SK-N-SH treated with all-trans-retinoic acid at 6 μM for 48 hours (cell line): ENCODE data around the gene LAMTOR4.

Experiments used
- ATAC-seq: fragments of 200-7000 bp; cut with Tn5 transposase; 3 replicates; pipeline ENCODE4 v1.9.1; 2020; ENCODE audit warnings: mild to moderate bottlenecking, moderate library complexity
- ARNTL ChIP-seq: fragments of 450-650 bp; formaldehyde crosslinking; IDR thresholded peaks from 2 replicates; pipeline ENCODE4 v1.5.0; 2020; ENCODE audit warnings: low read depth, mild to moderate bottlenecking, moderate library complexity, borderline replicate concordance
- BACH2 ChIP-seq: fragments of 250-450 bp; sonication (Bioruptor Pico); IDR thresholded peaks from 2 replicates; pipeline ENCODE4 v1.9.0; 2021; ENCODE audit warnings: mild to moderate bottlenecking, borderline replicate concordance
- CSDC2 ChIP-seq: fragments of 250-450 bp; sonication (Bioruptor Pico); IDR thresholded peaks from 2 replicates; pipeline ENCODE4 v1.5.0; 2020; ENCODE audit warnings: mild to moderate bottlenecking, moderate library complexity
- ESRRG ChIP-seq: fragments of 250-450 bp; sonication (Bioruptor Pico); IDR thresholded peaks from 2 replicates; pipeline ENCODE4 v1.6.1; 2021; ENCODE audit warnings: mild to moderate bottlenecking
- GLIS3 ChIP-seq: fragments of 250-450 bp; sonication (Bioruptor Pico); IDR thresholded peaks from 2 replicates; pipeline ENCODE4 v1.5.0; 2020; ENCODE audit warnings: mild to moderate bottlenecking, moderate library complexity
- ISL1 ChIP-seq: fragments of 250-450 bp; sonication (Bioruptor Pico); IDR thresholded peaks from 2 replicates; pipeline ENCODE4 v2.1.2; 2022; ENCODE audit warnings: mild to moderate bottlenecking, moderate library complexity
- OSR1 ChIP-seq: fragments of 250-450 bp; sonication (Bioruptor Pico); IDR thresholded peaks from 2 replicates; pipeline ENCODE4 v1.8.0; 2022; ENCODE audit warnings: moderate library complexity, mild to moderate bottlenecking, inconsistent platforms
- SNAI2 ChIP-seq: fragments of 250-450 bp; sonication (Bioruptor Pico); IDR thresholded peaks from 2 replicates; pipeline ENCODE4 v1.5.0; 2020; ENCODE audit warnings: mild to moderate bottlenecking, moderate library complexity
- ZC3H10 ChIP-seq: fragments of 250-450 bp; sonication (Bioruptor Pico); IDR thresholded peaks from 2 replicates; pipeline ENCODE4 v1.5.1; 2021; ENCODE audit warnings: mild to moderate bottlenecking, moderate library complexity
- ZFP3 ChIP-seq: fragments of 250-450 bp; sonication (Bioruptor Pico); IDR thresholded peaks from 2 replicates; pipeline ENCODE4 v1.5.0; 2020; ENCODE audit warnings: mild to moderate bottlenecking, moderate library complexity
- ZFP30 ChIP-seq: fragments of 450-650 bp; formaldehyde crosslinking; IDR thresholded peaks from 2 replicates; pipeline ENCODE4 v1.5.0; 2022; ENCODE audit warnings: mild to moderate bottlenecking, moderate library complexity
- ZNF565 ChIP-seq: fragments of 450-650 bp; formaldehyde crosslinking; conservative IDR thresholded peaks from 2 replicates; pipeline ENCODE4 v1.5.0; 2020; ENCODE audit warnings: low read depth, mild to moderate bottlenecking, moderate library complexity
- ZNF70 ChIP-seq: fragments of 450-650 bp; formaldehyde crosslinking; IDR thresholded peaks from 2 replicates; pipeline ENCODE4 v1.5.0; 2020; ENCODE audit warnings: mild to moderate bottlenecking, moderate library complexity
- ZNF8 ChIP-seq: fragments of 450-650 bp; formaldehyde crosslinking; IDR thresholded peaks from 2 replicates; pipeline ENCODE4 v1.5.0; 2020; ENCODE audit warnings: mild to moderate bottlenecking, moderate library complexity
- TF ChIP-seq, protein P1 (sequence below): fragments of 250-450 bp; sonication (Bioruptor Pico); IDR thresholded peaks from 2 replicates; pipeline ENCODE4 v1.5.0; 2020; ENCODE audit warnings: mild to moderate bottlenecking, moderate library complexity
- TF ChIP-seq, protein P2 (sequence below): fragments of 250-450 bp; sonication (Bioruptor Pico); IDR thresholded peaks from 2 replicates; pipeline ENCODE4 v1.8.0; 2021; ENCODE audit warnings: low read depth, mild to moderate bottlenecking, moderate library complexity, borderline replicate concordance
- TF ChIP-seq, protein P3 (sequence below): fragments of 250-450 bp; sonication (Bioruptor Pico); IDR thresholded peaks from 2 replicates; pipeline ENCODE4 v1.5.1; 2020; ENCODE audit warnings: low read depth, mild to moderate bottlenecking, moderate library complexity
- TF ChIP-seq, protein P4 (sequence below): fragments of 250-450 bp; sonication (Bioruptor Pico); IDR thresholded peaks from 2 replicates; pipeline ENCODE4 v1.8.0; 2020; ENCODE audit warnings: mild to moderate bottlenecking, moderate library complexity, borderline replicate concordance

Gene LAMTOR4

DNA sequence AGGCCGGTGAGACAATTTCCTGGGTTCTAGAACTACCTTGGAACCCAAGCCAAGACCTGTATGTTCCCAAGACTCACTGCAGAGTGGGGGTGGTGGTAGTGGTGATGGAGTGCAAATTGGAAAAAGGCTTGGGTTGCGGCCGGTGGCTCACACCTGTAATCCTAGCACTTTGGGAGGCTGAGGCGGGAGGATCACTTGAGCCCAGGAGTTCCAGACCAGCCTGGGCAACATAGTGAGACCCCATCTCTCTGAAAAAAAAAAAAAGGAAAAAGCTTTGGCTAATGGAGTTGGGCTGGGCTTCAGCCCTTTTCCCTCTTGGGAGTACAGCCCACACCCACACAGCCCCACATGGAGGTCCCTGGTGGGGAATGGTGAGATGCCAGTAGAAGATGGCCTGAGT lies 43.2 kb upstream of the LAMTOR4 start:
- no peak for ATAC-seq
- no peak for TF ChIP-seq ZC3H10
- TF ChIP-seq ARNTL (CRISPR knock-in tag): no peak
- TF ChIP-seq ISL1 (CRISPR knock-in tag): no peak
- no peak for TF ChIP-seq ESRRG (CRISPR knock-in tag)
- TF ChIP-seq SNAI2 (CRISPR knock-in tag): no peak
- no peak for TF ChIP-seq ZFP30 (CRISPR knock-in tag)
- no peak for TF ChIP-seq OSR1 (CRISPR knock-in tag)
- TF ChIP-seq GLIS3 (CRISPR knock-in tag): no peak
- TF ChIP-seq ZNF565 (CRISPR knock-in tag): no peak
- TF ChIP-seq ZNF70 (CRISPR knock-in tag): no peak
- no peak for TF ChIP-seq ZFP3
- no peak for TF ChIP-seq ZNF8 (CRISPR knock-in tag)
- TF ChIP-seq, protein P1, sequence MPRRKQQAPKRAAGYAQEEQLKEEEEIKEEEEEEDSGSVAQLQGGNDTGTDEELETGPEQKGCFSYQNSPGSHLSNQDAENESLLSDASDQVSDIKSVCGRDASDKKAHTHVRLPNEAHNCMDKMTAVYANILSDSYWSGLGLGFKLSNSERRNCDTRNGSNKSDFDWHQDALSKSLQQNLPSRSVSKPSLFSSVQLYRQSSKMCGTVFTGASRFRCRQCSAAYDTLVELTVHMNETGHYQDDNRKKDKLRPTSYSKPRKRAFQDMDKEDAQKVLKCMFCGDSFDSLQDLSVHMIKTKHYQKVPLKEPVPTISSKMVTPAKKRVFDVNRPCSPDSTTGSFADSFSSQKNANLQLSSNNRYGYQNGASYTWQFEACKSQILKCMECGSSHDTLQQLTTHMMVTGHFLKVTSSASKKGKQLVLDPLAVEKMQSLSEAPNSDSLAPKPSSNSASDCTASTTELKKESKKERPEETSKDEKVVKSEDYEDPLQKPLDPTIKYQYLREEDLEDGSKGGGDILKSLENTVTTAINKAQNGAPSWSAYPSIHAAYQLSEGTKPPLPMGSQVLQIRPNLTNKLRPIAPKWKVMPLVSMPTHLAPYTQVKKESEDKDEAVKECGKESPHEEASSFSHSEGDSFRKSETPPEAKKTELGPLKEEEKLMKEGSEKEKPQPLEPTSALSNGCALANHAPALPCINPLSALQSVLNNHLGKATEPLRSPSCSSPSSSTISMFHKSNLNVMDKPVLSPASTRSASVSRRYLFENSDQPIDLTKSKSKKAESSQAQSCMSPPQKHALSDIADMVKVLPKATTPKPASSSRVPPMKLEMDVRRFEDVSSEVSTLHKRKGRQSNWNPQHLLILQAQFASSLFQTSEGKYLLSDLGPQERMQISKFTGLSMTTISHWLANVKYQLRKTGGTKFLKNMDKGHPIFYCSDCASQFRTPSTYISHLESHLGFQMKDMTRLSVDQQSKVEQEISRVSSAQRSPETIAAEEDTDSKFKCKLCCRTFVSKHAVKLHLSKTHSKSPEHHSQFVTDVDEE (CRISPR knock-in tag): no peak
- TF ChIP-seq, protein P2, sequence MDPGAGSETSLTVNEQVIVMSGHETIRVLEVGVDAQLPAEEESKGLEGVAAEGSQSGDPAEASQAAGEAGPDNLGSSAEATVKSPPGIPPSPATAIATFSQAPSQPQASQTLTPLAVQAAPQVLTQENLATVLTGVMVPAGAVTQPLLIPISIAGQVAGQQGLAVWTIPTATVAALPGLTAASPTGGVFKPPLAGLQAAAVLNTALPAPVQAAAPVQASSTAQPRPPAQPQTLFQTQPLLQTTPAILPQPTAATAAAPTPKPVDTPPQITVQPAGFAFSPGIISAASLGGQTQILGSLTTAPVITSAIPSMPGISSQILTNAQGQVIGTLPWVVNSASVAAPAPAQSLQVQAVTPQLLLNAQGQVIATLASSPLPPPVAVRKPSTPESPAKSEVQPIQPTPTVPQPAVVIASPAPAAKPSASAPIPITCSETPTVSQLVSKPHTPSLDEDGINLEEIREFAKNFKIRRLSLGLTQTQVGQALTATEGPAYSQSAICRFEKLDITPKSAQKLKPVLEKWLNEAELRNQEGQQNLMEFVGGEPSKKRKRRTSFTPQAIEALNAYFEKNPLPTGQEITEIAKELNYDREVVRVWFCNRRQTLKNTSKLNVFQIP: no peak

DNA sequence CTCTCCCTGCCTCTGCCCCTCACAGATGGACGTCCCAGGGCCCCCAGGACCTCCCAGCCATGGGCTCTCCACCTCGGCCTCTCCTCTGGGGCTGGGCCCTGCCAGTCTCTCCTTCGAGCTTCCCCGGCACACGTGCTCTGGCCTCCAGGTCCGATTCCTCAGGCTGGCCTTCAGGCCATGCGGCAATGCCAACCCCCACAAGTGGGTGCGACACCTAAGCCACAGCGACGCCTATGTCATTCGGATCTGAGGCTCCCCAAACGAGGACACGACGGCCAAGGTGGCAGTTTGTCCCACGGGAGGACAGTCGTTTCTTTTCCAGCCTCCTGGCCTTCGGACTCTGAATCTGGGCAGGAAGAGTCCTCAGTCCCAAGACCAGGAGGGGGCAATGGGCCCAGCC lies 42.1 kb upstream of the LAMTOR4 start:
- no peak for ATAC-seq
- TF ChIP-seq ZNF565 (CRISPR knock-in tag): no peak
- no peak for TF ChIP-seq BACH2
- TF ChIP-seq, protein P1 (CRISPR knock-in tag): no peak
- no peak for TF ChIP-seq ZNF8 (CRISPR knock-in tag)
- no peak for TF ChIP-seq ZNF70 (CRISPR knock-in tag)
- TF ChIP-seq ESRRG (CRISPR knock-in tag): no peak
- TF ChIP-seq, protein P2: no peak
- TF ChIP-seq, protein P3, sequence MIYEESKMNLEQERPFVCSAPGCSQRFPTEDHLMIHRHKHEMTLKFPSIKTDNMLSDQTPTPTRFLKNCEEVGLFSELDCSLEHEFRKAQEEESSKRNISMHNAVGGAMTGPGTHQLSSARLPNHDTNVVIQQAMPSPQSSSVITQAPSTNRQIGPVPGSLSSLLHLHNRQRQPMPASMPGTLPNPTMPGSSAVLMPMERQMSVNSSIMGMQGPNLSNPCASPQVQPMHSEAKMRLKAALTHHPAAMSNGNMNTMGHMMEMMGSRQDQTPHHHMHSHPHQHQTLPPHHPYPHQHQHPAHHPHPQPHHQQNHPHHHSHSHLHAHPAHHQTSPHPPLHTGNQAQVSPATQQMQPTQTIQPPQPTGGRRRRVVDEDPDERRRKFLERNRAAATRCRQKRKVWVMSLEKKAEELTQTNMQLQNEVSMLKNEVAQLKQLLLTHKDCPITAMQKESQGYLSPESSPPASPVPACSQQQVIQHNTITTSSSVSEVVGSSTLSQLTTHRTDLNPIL (CRISPR knock-in tag): no peak
- TF ChIP-seq CSDC2 (CRISPR knock-in tag): no peak
- TF ChIP-seq, protein P4, sequence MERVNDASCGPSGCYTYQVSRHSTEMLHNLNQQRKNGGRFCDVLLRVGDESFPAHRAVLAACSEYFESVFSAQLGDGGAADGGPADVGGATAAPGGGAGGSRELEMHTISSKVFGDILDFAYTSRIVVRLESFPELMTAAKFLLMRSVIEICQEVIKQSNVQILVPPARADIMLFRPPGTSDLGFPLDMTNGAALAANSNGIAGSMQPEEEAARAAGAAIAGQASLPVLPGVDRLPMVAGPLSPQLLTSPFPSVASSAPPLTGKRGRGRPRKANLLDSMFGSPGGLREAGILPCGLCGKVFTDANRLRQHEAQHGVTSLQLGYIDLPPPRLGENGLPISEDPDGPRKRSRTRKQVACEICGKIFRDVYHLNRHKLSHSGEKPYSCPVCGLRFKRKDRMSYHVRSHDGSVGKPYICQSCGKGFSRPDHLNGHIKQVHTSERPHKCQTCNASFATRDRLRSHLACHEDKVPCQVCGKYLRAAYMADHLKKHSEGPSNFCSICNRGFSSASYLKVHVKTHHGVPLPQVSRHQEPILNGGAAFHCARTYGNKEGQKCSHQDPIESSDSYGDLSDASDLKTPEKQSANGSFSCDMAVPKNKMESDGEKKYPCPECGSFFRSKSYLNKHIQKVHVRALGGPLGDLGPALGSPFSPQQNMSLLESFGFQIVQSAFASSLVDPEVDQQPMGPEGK (CRISPR knock-in tag): no peak
- no peak for TF ChIP-seq ZC3H10
- no peak for TF ChIP-seq SNAI2 (CRISPR knock-in tag)
- no peak for TF ChIP-seq ARNTL (CRISPR knock-in tag)
- no peak for TF ChIP-seq GLIS3 (CRISPR knock-in tag)
